Activated B cell treated with CpG ODN at 0.5 μM for 24 hours (primary cell): ENCODE results near the gene ZNF786. TPM values are rescaled to one million over a fixed set of nuclear protein-coding genes. Genes with fewer than 3 reads are reported as not detected.
A peak's percentile ranks its signal among the peaks of the same experiment; 100 is the strongest.

Source experiments
- ATAC-seq: fragments of 200-7000 bp; cut with Tn5 transposase; one replicate; pipeline ENCODE4 v1.10.0; 2021; ENCODE audit warnings: low read depth, mild to moderate bottlenecking, moderate library complexity
- CTCF ChIA-PET: fragments of 350-600 bp; sonication (Branson Sonifier 250); formaldehyde crosslinking; loops from one replicate; lab custom pipeline; 2021; ENCODE audit warnings: antibody characterized with exemption; lab: Charles Lee
- POLR2A ChIA-PET: fragments of 350-600 bp; sonication (Branson Sonifier 250); formaldehyde crosslinking; loops from one replicate; lab custom pipeline; 2021; ENCODE audit warnings: antibody characterized with exemption; lab: Charles Lee
- DNase-seq: peaks from one replicate; pipeline ENCODE4 v3.0.0; 2022
- H3K27ac Mint-ChIP-seq: one replicate; pipeline ENCODE4 v1.8.0; 2020; ENCODE audit warnings: mixed read lengths
- H3K27me3 Mint-ChIP-seq: one replicate; pipeline ENCODE4 v1.8.0; 2021; ENCODE audit warnings: mixed read lengths
- H3K36me3 Mint-ChIP-seq: one replicate; pipeline ENCODE4 v1.8.0; 2021; ENCODE audit warnings: low read depth, mixed read lengths
- H3K4me1 Mint-ChIP-seq: one replicate; pipeline ENCODE4 v1.8.0; 2021; ENCODE audit warnings: mixed read lengths
- H3K4me3 Mint-ChIP-seq: one replicate; pipeline ENCODE4 v1.8.0; 2020; ENCODE audit warnings: mild to moderate bottlenecking, mixed read lengths
- H3K9me3 Mint-ChIP-seq: one replicate; pipeline ENCODE4 v1.8.0; 2020; ENCODE audit warnings: mixed read lengths
- CTCF ChIP-seq: fragments of 200-600 bp; IDR thresholded peaks from one replicate; pipeline ENCODE4 v1.8.0; 2022; ENCODE audit warnings: antibody characterized with exemption, mild to moderate bottlenecking
- intact Hi-C: fragments of 100-400 bp; cut with micrococcal nuclease; formaldehyde crosslinking; loops from one replicate; pipeline ENCODE4 v1.15.1; 2024
- total RNA-seq: library from RNA; stranded (reverse); gene quantifications from 2 replicates; pipeline ENCODE4 v1.2.3, GENCODE V29; 2022

The ZNF786 gene, protein sequence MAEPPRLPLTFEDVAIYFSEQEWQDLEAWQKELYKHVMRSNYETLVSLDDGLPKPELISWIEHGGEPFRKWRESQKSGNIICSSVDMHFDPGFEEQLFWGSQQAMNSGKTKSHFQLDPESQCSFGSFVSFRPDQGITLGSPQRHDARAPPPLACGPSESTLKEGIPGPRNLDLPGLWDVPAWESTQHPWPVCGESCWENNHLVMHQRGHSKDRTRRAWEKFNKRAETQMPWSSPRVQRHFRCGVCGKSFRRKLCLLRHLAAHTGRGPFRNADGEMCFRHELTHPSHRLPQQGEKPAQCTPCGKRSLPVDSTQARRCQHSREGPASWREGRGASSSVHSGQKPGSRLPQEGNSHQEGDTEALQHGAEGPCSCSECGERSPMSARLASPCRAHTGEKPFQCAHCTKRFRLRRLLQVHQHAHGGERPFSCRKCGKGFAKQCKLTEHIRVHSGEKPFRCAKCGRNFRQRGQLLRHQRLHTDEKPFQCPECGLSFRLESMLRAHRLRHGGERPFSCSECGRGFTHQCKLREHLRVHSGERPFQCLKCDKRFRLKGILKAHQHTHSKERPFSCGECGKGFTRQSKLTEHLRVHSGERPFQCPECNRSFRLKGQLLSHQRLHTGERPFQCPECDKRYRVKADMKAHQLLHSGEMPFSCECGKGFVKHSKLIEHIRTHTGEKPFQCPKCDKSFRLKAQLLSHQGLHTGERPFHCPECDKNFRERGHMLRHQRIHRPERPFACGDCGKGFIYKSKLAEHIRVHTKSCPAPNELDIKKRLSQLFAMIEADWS
- 9.2 and 11.0 TPM in 2 replicates for total RNA-seq

DNA sequence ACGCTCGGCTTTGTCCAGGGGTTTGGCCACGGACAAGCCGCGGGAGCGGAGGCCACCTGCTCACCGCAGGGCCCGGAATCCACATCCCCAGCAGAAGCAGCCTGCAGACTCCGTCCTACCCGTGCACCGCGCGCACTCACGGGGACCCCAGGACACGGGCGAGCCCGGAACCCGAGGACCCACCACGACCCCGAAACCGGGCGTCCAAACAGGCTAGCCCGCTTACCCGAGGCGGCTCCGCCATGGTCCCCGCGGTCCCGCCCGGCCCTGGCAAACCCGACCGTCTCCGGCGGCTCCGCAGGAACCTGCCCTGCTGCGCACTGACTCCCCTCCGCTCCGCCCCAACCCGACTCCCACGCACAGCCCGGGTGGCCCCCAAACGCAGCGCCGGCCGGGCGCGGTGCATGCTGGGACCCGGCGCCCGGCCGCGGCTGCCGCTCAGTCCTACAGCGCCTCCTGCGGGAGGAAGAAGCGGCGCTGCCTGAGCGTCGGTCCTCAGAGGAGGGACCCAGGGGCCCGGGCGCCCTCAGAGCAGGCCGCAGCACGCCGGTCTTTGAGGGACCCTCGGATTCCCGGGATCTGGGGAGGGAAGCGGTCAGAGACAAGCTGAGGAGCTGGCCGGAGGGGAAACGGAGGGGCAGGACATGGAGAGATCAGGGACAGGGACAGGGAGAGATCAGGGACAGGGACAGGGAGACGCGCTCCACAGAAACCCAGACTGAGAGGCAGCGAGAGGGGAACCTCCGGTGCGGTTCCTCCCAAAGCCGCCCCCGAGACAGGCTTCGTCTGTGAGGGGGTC, at the start of gene ZNF786:
ZNF786 (minus strand) TSS at position 322 of the 799 bp plus-strand sequence; CDS start at position 244, 78 bp downstream.
- H3K36me3 Mint-ChIP-seq, result peaks cover 10% of the 10 kb centered on the region
- peaks cover 32% of the 10 kb centered on the region for H3K4me1 Mint-ChIP-seq
- DNase-seq, result peak; percentile 90
- ChIA-PET POLR2A (interaction anchor here (0.7 to 1.1 kb wide), 6 partner anchors 35 to 85 kb away, joined by 3 to 5 read pairs (median 4); partner anchors contain the start of genes PDIA4, ZNF398 and ZNF425), CTCF (interaction anchor here (1.0 kb wide), 1 partner anchor 85 kb away, joined by 5 read pairs; no protein-coding TSS in a partner anchor)
- peak within 1 kb of the TSS; percentile 100 for H3K27ac Mint-ChIP-seq
- H3K4me3 Mint-ChIP-seq, result peak within 1 kb of the TSS; percentile 100
- TF ChIP-seq CTCF, result no peak
- intact Hi-C loops, result loop anchor here (1.0 to 10.0 kb wide), 18 partner anchors 25 to 1278 kb away; partner anchors contain the start of genes CUL1, EZH2, PDIA4 and REPIN1
- no peaks in the 10 kb centered on the region for H3K9me3 Mint-ChIP-seq
- H3K27me3 Mint-ChIP-seq, result no peaks in the 10 kb centered on the region
- ATAC-seq, result peak; percentile 84

GRCh38 chr7:149136118-149136517, 45.6 kb upstream of the ZNF786 start:
- Mint-ChIP-seq H3K36me3 (peaks cover 22% of the 10 kb centered on the region), H3K4me3 (no peak overlapping the region), H3K9me3 (peaks cover 4% of the 10 kb centered on the region), H3K27me3 (no peaks in the 10 kb centered on the region), H3K4me1 (no peaks in the 10 kb centered on the region), H3K27ac (no peak overlapping the region)
- ChIA-PET POLR2A (interaction anchor here (0.6 to 1.7 kb wide), 2 partner anchors 9 to 11 kb away, joined by 3 to 8 read pairs; partner anchors contain the start of gene ZNF398), CTCF (no interaction called here)
- no peak for TF ChIP-seq CTCF
- ATAC-seq (no peak), DNase-seq (no peak)
- intact Hi-C loops, result no loop called here

DNA sequence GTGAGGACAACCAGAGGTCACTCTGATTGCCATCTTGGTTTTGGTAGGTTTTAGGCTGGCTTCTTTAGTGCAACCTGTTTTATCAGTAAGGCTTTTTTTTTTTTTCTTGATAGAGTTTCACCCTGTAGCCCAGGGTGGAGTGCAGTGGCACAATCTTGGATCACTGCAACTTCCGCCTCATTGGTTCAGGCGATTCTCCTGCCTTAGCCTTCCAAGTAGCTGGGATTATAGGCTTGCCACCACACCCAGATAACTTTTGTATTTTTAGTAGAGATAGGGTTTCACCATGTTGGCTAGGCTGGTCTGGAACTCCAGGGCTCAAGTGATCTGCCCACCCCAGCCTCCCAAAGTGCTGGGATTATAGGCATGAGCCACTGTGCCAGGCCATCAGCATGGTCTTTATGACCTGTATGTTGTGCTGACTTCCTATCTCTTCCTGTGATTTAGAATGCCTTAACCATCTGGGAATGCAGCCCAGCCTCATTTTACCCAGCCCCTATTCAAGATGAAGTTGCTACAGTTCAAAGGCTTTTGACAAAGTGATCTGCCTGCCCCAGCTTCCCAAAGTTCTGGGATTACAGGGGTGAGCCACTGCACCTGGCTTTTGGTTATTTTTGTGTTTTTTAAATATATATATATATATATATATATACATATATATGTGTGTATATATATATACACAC, 42.7 kb upstream of the ZNF786 start:
- Mint-ChIP-seq H3K9me3 (peaks cover 9% of the 10 kb centered on the region), H3K27ac (no peak overlapping the region), H3K4me1 (peaks cover 3% of the 10 kb centered on the region), H3K4me3 (no peak overlapping the region), H3K36me3 (peaks cover 31% of the 10 kb centered on the region), H3K27me3 (no peaks in the 10 kb centered on the region)
- ChIA-PET POLR2A (interaction anchor here (1.7 kb wide), 1 partner anchor 14 kb away, joined by 3 read pairs; the partner anchor contains the start of gene ZNF398), CTCF (no interaction called here)
- TF ChIP-seq CTCF, result no peak
- no peak for DNase-seq
- intact Hi-C loops, result no loop called here
- ATAC-seq, result no peak

- no peak overlapping the region for H3K4me3 Mint-ChIP-seq
- DNase-seq, result no peak
- ChIA-PET CTCF (interaction anchor here (2.0 kb wide), 1 partner anchor 16 kb away, joined by 6 read pairs; the partner anchor contains the start of gene ZNF398), POLR2A (no interaction called here)
- H3K36me3 Mint-ChIP-seq, result peaks cover 35% of the 10 kb centered on the region
- peaks cover 10% of the 10 kb centered on the region for H3K4me1 Mint-ChIP-seq
- no peak overlapping the region for H3K27ac Mint-ChIP-seq
- no peak for TF ChIP-seq CTCF
- H3K9me3 Mint-ChIP-seq, result peaks cover 9% of the 10 kb centered on the region
- ATAC-seq, result no peak
- H3K27me3 Mint-ChIP-seq, result no peaks in the 10 kb centered on the region
- intact Hi-C loops, result no loop called here
These were observed 40.2 kb upstream of the ZNF786 start for GRCh38 chr7:149130572-149131198.
